HG03060 (cell line): ENCODE measurements around the gene CHORDC1.
"Not testable (repeated sequence)": the region's sequence is repeated elsewhere in the genome, so short reads cannot be mapped to it uniquely, and the experiment has no call there.

Source experiments
- ATAC-seq: cut with Tn5 transposase; IDR thresholded peaks from one replicate; pipeline ENCODE4 v1.9.1; 2021; ENCODE audit warnings: low read depth, moderate number of reproducible peaks; ENCODE audit not compliant: unreplicated experiment

Gene CHORDC1

DNA sequence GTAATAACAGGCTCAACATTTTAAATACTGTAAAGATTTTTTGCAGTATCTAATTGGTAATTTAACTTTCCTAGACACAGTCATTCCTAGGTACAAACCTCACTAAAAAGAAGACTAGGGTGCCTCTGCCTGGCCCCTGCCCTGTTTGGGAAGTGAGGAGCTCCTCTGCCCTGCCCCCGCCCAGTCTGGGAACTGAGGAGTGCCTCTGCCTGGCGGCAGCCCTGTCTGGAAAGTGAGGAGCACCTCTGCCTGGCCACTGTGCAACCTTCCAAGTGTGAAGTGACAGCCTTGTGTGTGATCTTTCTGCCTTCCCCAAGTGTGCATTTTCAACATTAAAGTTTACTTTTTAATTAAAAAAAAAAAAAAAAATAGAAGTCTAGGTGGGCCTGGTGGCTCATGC is 4.2 kb downstream of the CHORDC1 start:
- ATAC-seq, result no peak

GRCh38 chr11:90216611-90217010 is 6.2 kb downstream of the CHORDC1 start:
- no peak for ATAC-seq

DNA sequence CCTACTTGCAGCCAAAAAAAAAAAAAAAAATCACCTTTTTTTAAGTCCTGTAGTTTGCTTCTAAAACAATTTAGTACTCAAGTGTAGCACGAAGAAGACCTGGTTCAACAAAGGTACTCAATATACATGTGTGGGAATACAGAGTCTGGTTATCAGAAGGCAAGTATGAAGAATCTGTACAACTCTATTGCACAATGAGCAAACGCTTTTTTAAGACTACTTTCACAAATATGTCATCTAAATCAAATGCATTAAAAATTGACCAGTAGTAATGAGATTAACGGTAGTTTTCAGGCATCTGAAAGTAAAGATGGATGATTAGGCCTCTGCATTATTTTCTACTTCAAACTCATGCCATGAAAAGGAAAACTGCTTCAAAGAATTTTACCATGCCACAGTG is 9.5 kb downstream of the CHORDC1 start:
- ATAC-seq, result no peak

- ATAC-seq, result no peak
Observed at GRCh38 chr11:90208857-90209256, 14.0 kb downstream of the CHORDC1 start.

GRCh38 chr11:90207992-90208391 is 14.9 kb downstream of the CHORDC1 start:
- ATAC-seq, result not testable (repeated sequence)

DNA sequence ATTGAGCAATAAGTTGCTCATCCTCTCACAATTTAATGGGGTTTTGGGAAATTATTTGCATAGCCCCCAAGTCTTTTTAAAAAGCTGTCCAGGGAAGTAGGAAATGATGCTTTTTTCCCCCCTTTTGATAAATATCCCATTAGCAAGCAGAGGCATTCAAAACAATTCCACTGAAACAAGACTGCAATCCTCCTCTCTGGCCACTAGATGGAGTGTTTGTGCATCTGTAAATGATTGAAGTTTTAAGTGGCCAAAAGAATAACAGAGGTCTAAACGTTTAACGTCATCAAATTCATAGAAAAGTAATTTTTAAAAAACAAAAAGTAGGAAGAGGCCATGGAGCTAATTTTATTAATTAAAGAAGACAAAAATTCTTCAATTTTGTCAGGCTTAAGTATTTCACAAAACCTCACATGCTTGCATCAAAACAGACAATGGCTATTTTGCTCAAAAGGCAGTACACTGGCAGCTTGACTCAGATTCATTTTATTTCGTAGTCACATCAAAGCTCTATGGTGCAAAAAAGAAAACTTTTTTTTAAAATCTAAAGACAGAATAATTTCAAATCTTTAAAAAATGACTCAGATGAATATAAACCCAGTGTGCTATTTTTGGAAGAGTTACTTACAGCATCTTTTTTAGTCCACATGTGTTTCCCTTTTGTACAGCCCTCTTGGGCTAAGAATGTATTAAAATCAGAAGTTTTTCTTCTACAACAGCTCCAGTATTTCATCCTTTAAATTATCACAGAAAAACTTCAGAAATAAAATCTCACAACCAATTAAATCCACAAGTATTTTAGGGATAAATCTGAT is 17.8 kb downstream of the CHORDC1 start:
- no peak for ATAC-seq

DNA sequence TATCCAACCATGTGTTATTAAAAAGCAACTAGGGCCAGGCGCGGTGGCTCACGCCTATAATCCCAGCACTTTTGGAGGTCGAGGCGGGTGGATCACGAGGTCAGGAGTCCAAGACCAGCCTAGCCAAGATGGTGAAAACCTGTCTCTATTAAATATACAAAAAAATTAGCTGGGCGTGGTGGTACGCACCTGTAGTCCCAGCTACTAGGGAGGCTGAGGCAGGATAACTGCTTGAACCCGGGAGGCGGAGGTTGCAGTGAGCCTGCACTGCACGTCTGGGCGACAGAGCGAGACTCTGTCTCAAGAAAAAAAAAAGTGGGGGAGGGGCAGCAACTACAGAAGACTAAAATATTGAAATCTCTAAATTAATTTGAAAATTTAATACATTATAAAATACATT is 18.4 kb downstream of the CHORDC1 start:
- no peak for ATAC-seq

- ATAC-seq, result no peak
Observed at GRCh38 chr11:90202342-90202741, 20.5 kb downstream of the CHORDC1 start.

- no peak for ATAC-seq
Observed at GRCh38 chr11:90197377-90197776, 25.5 kb downstream of the CHORDC1 start.

DNA sequence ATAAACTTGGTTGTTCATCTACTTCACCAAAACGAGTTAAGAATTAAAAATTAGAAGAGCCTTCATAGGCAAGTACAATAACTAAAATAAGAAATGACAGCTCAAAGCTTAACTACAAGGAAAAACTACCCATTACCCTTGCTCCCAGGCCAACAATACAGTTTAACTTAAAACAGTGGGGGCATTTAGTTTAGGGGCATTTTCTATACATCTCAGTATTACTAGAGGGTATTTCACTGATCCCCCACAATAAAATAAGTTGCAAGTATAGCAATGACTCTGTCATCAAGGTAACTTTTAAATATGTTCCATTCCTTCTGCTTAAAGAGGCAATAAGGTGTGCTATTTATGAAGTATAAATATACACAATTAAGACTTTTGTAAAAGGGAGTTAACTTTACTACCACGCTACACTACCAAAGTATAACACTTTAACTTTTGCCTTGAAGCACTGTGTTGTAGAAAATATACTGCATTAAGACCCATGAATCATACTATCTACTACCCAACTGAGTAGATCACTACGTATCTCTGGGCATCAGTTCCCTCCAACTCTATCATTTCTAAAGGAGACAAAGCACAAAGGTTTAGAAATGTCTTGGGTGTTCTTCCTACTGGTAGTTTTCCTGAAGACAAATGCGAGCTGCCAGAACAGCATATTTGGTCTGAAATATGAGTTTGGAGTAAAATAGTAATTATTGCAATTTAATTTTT is 29.8 kb downstream of the CHORDC1 start:
- ATAC-seq, result no peak

DNA sequence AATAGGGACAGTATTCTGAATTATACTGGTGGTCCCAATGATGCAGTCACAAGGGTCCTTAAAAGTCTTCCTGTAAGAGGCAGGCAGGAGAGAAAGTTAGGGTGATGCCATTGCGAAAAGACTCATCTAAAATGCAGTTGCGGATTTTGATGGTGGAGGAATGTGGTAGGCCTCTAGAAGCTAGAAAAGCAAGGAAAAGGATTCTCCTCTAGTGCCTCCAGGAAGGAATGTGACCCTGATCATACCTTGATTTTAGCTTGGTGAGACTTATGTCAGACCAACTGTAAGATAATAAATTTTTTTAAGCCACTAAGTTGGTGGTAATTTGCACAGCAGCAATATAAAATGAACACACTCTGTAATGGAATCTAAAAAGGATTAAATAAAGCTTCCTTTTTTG is 33.8 kb downstream of the CHORDC1 start:
- ATAC-seq, result no peak

DNA sequence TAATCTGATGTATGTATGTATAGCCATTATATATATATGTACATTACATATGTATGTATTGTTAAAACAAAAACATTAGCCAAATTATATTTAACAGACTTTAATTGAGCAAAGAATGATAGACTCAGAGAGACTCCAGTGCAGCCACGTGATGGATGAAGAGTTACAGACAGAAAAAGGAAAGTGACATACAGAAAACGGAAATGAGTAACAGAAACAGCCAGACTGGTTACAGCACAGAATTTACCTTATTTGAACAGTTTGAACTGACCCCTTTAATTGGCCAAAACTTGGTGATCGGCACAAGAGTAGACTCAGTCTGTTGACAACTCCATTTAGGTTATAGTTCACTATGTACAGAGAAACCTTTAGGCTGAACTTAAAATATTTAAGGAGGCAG is 35.0 kb downstream of the CHORDC1 start:
- no peak for ATAC-seq

GRCh38 chr11:90179923-90180322 is 42.9 kb downstream of the CHORDC1 start:
- no peak for ATAC-seq

DNA sequence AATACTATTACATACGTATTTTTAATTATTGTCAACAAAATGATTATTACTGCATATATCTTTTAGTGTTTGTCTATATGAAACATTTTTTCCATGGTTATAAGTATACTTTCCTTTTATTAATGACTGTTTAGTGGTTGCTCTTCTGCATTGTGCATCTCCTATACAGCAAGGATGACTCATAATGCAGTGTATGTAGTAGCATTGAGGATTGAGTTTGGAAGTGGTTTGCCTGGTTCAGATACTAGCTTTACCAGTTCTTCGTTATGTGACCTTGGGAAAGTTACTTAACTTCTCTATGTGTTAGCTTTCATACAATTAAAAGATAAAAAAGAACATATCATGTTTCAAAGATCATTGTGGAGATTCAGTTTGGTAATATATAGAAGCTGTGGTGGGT is 44.1 kb downstream of the CHORDC1 start:
- no peak for ATAC-seq

DNA sequence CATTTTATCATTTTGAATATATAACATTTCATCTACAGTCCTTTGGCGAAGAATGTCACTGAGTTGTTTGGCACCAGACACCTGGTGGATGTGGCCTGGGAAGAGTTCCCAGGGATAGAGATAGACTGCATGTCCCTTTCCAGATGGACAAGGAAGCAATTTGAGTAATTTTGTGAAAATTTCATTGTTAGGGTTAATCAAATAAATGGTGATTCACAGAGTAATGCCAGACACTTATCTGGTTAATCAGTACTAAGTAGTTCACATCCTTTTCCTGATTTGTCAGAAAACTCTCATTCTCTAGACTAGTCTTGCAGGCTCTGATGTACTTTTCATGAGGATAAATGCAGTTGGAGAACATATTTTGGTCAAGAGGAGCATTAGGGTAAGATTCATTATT is 46.8 kb downstream of the CHORDC1 start:
- no peak for ATAC-seq

GRCh38 chr11:90171359-90171758 is 51.5 kb downstream of the CHORDC1 start:
- ATAC-seq, result no peak

- no peak for ATAC-seq
Observed at GRCh38 chr11:90168571-90168970, 54.3 kb downstream of the CHORDC1 start.

DNA sequence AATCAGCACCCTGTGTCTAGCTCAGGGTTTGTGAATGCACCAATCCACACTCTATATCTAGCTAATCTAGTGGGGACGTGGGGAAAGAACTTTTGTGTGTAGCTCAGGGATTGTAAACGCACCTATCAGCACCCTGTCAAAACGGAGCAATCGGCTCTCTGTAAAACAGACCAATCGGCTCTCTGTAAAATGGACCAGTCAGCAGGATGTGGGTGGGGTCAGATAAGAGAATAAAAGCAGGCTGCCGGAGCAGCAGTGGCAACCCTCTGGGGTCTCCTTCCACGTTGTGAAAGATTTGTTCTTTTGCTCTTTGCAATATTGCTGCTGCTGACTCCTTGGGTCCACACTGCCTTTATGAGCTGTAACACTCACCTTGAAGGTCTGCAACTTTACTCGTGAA is 55.1 kb downstream of the CHORDC1 start:
- ATAC-seq, result not testable (repeated sequence)

- ATAC-seq, result not testable (repeated sequence)
Observed at GRCh38 chr11:90166982-90167573, 55.8 kb downstream of the CHORDC1 start.
